Measurements from ENCODE around the gene PIP5K1C. TPM values are rescaled to one million over a fixed set of nuclear protein-coding genes. Genes with fewer than 3 reads are reported as not detected.

Gene PIP5K1C
- total RNA-seq, 6 experiments from 2014 or later, result 5.3 to 9.8 (median 7.6) TPM

- TF ChIP-seq CTCF (IDR thresholded peaks at IDR 0.05) (no peak), POLR2A (IDR thresholded peaks at IDR 0.05) (no peak)
- intact Hi-C loops (cut with DNase I), result loop anchor here in 1 of 2 donors (5.0 kb wide), 1 partner anchor 32 kb away; no protein-coding TSS in a partner anchor
- Histone ChIP-seq H3K27ac (peak overlapping the region; percentile 53 to 81 (median 66)), H3K4me3 (peak overlapping the region; percentile 61 to 86 (median 71)), H3K27me3 (no peaks in the 10 kb centered on the region), H3K36me3 (no peaks in the 10 kb centered on the region), H3K4me1 (no peaks in the 10 kb centered on the region), H3K9me3 (no peaks in the 10 kb centered on the region)
- WGBS (ENCODE audit: insufficient coverage, low coverage, low lambda C conversion rate, missing lambda C conversion rate), result 0% methylated on average over 12 of the region's 43 CpGs
- ATAC-seq (no peak), DNase-seq (no peak)
These were observed 477 bp downstream of the PIP5K1C start for GRCh38 chr19:3699741-3700241.

GRCh38 chr19:3698974-3699740 is 1.1 kb downstream of the PIP5K1C start:
- DNase-seq, result peak in 1 of 3 donors; percentile 44
- 6% methylated on average over 20 of the region's 34 CpGs for WGBS (ENCODE audit: insufficient coverage, low coverage, low lambda C conversion rate, missing lambda C conversion rate)

GRCh38 chr19:3698386-3698950 is 1.8 kb downstream of the PIP5K1C start:
- H3K27me3 ChIP-seq, result no peaks in the 10 kb centered on the region
- ATAC-seq, result no peak
- no peaks in the 10 kb centered on the region for H3K4me1 ChIP-seq
- no peak overlapping the region for H3K4me3 ChIP-seq
- no peaks in the 10 kb centered on the region for H3K36me3 ChIP-seq
- no peaks in the 10 kb centered on the region for H3K9me3 ChIP-seq
- intact Hi-C loops (cut with DNase I), result no loop called here
- no peak for DNase-seq
- no peak overlapping the region for H3K27ac ChIP-seq
- no peak for TF ChIP-seq POLR2A (IDR thresholded peaks at IDR 0.05)
- TF ChIP-seq CTCF (IDR thresholded peaks at IDR 0.05), result no peak
- 71% methylated on average over 5 of the region's 12 CpGs for WGBS (ENCODE audit: insufficient coverage, low coverage, low lambda C conversion rate, missing lambda C conversion rate)

More at GRCh38 chr19:3698974-3699740, 1.1 kb downstream of the PIP5K1C start:
- no peaks in the 10 kb centered on the region for H3K27me3 ChIP-seq
- H3K27ac ChIP-seq, result peak overlapping the region; percentile 53 to 81 (median 66)
- peak; percentile 35 to 53 (median 50) for ATAC-seq
- H3K36me3 ChIP-seq, result no peaks in the 10 kb centered on the region
- no peak for TF ChIP-seq CTCF (IDR thresholded peaks at IDR 0.05)
- TF ChIP-seq POLR2A (IDR thresholded peaks at IDR 0.05), result peak; percentile 15
- no peaks in the 10 kb centered on the region for H3K9me3 ChIP-seq
- H3K4me1 ChIP-seq, result no peaks in the 10 kb centered on the region
- intact Hi-C loops (cut with DNase I), result no loop called here
- peak overlapping the region; percentile 61 to 86 (median 71) for H3K4me3 ChIP-seq

GRCh38 chr19:3697671-3698385 is 2.4 kb downstream of the PIP5K1C start:
- no peak for TF ChIP-seq CTCF (IDR thresholded peaks at IDR 0.05)
- TF ChIP-seq POLR2A (IDR thresholded peaks at IDR 0.05), result no peak
- 96% methylated on average over 11 of the region's 43 CpGs for WGBS (ENCODE audit: insufficient coverage, low coverage, low lambda C conversion rate, missing lambda C conversion rate)
- intact Hi-C loops (cut with DNase I), result no loop called here
- H3K36me3 ChIP-seq, result no peaks in the 10 kb centered on the region
- no peak for ATAC-seq
- no peak overlapping the region for H3K27ac ChIP-seq
- no peaks in the 10 kb centered on the region for H3K27me3 ChIP-seq
- DNase-seq, result no peak
- H3K4me1 ChIP-seq, result no peaks in the 10 kb centered on the region
- H3K4me3 ChIP-seq, result no peak overlapping the region
- no peaks in the 10 kb centered on the region for H3K9me3 ChIP-seq
